IgD-negative memory B cell (primary cell): ENCODE measurements around the gene RCC2. TPM values are rescaled to one million over a fixed set of nuclear protein-coding genes. Genes with fewer than 3 reads are reported as not detected.
"Not testable (repeated sequence)": the region's sequence is repeated elsewhere in the genome, so short reads cannot be mapped to it uniquely, and the experiment has no call there.

ENCODE experiments used
- H3K27ac Mint-ChIP-seq, 3 donors: one replicate each; pipeline ENCODE4 v1.8.0; 2020 to 2022; ENCODE audit warnings: mild to moderate bottlenecking in 3 of 3, mixed read lengths in 3 of 3, moderate library complexity in 1 of 3
- H3K27me3 Mint-ChIP-seq: one replicate; pipeline ENCODE4 v1.8.0; 2021; ENCODE audit warnings: mixed read lengths
- H3K36me3 Mint-ChIP-seq: one replicate; pipeline ENCODE4 v1.8.0; 2020; ENCODE audit warnings: mild to moderate bottlenecking, mixed read lengths
- H3K4me1 Mint-ChIP-seq, 3 donors: one replicate each; pipeline ENCODE4 v1.8.0; 2020 to 2022; ENCODE audit warnings: mixed read lengths in 3 of 3, mild to moderate bottlenecking in 1 of 3
- H3K4me3 Mint-ChIP-seq, 4 donors: one replicate each; pipeline ENCODE4 v1.8.0; 2020 to 2022; ENCODE audit warnings: mild to moderate bottlenecking in 4 of 4, mixed read lengths in 4 of 4, moderate library complexity in 3 of 4
- H3K9me3 Mint-ChIP-seq, 3 donors: one replicate each; pipeline ENCODE4 v1.8.0; 2020 to 2021; ENCODE audit warnings: mixed read lengths in 3 of 3, mild to moderate bottlenecking in 1 of 3
- polyA plus RNA-seq: library from polyadenylated mRNA; unstranded; fragments of 300-500 nt; fragmentation: Illumina TruSeq; gene quantifications from one replicate; pipeline ENCODE4 v1.2.3, GENCODE V29; 2021

The RCC2 gene
- polyA plus RNA-seq, 1 donor from 2014 or later, result 16.3 TPM

GRCh38 chr1:17462669-17463068 is 23.2 kb upstream of the RCC2 start:
- Mint-ChIP-seq H3K36me3 (no peaks in the 10 kb centered on the region), H3K9me3 (peaks cover 0 to 3% (median 0%) of the 10 kb centered on the region in 3 donors), H3K4me3 (no peak overlapping the region), H3K27me3 (peaks cover 2% of the 10 kb centered on the region), H3K4me1 (peaks cover 0 to 3% (median 0%) of the 10 kb centered on the region in 3 donors), H3K27ac (no peak overlapping the region)

GRCh38 chr1:17460219-17460618 is 20.7 kb upstream of the RCC2 start:
- peaks cover 0 to 3% (median 0%) of the 10 kb centered on the region in 3 donors for H3K9me3 Mint-ChIP-seq
- H3K4me1 Mint-ChIP-seq, result peaks cover 0 to under 1% (median 0%) of the 10 kb centered on the region in 3 donors
- no peak overlapping the region for H3K27ac Mint-ChIP-seq
- peaks cover 1% of the 10 kb centered on the region for H3K27me3 Mint-ChIP-seq
- H3K36me3 Mint-ChIP-seq, result no peaks in the 10 kb centered on the region
- H3K4me3 Mint-ChIP-seq, result no peak overlapping the region

GRCh38 chr1:17458794-17459193 is 19.3 kb upstream of the RCC2 start:
- H3K4me3 Mint-ChIP-seq, result no peak overlapping the region
- no peak overlapping the region for H3K27ac Mint-ChIP-seq
- no peaks in the 10 kb centered on the region for H3K27me3 Mint-ChIP-seq
- no peaks in the 10 kb centered on the region for H3K36me3 Mint-ChIP-seq
- H3K9me3 Mint-ChIP-seq, result no peaks in the 10 kb centered on the region
- no peaks in the 10 kb centered on the region for H3K4me1 Mint-ChIP-seq

- Mint-ChIP-seq H3K9me3 (no peaks in the 10 kb centered on the region), H3K27ac (no peak overlapping the region), H3K36me3 (no peaks in the 10 kb centered on the region), H3K4me3 (peak overlapping the region in 1 of 4 donors; percentile 32), H3K4me1 (peaks cover 0 to 4% (median 2%) of the 10 kb centered on the region in 3 donors), H3K27me3 (peaks cover 7% of the 10 kb centered on the region)
Measured at GRCh38 chr1:17452686-17453085, 13.2 kb upstream of the RCC2 start.

GRCh38 chr1:17452203-17452602 is 12.7 kb upstream of the RCC2 start:
- peak overlapping the region in 1 of 4 donors; percentile 32 for H3K4me3 Mint-ChIP-seq
- not testable (repeated sequence) for H3K27me3 Mint-ChIP-seq, H3K4me1 Mint-ChIP-seq, H3K36me3 Mint-ChIP-seq, H3K27ac Mint-ChIP-seq, H3K9me3 Mint-ChIP-seq

GRCh38 chr1:17451731-17452130 is 12.3 kb upstream of the RCC2 start:
- Mint-ChIP-seq H3K9me3 (no peaks in the 10 kb centered on the region), H3K4me1 (peaks cover 0 to 4% (median 2%) of the 10 kb centered on the region in 3 donors), H3K36me3 (no peaks in the 10 kb centered on the region), H3K4me3 (peak overlapping the region in 1 of 4 donors; percentile 17), H3K27me3 (peaks cover 11% of the 10 kb centered on the region), H3K27ac (no peak overlapping the region)

GRCh38 chr1:17447501-17447992 is 8.1 kb upstream of the RCC2 start:
- no peak overlapping the region for H3K27ac Mint-ChIP-seq
- peaks cover 0 to 2% (median 2%) of the 10 kb centered on the region in 3 donors for H3K4me1 Mint-ChIP-seq
- no peak overlapping the region for H3K4me3 Mint-ChIP-seq
- H3K36me3 Mint-ChIP-seq, result no peaks in the 10 kb centered on the region
- no peaks in the 10 kb centered on the region for H3K9me3 Mint-ChIP-seq
- H3K27me3 Mint-ChIP-seq, result peaks cover 10% of the 10 kb centered on the region

- no peaks in the 10 kb centered on the region for H3K9me3 Mint-ChIP-seq
- H3K36me3 Mint-ChIP-seq, result no peaks in the 10 kb centered on the region
Measured at GRCh38 chr1:17442841-17443240, 3.4 kb upstream of the RCC2 start.

GRCh38 chr1:17441993-17442357 is 2.5 kb upstream of the RCC2 start:
- peak overlapping the region in 1 of 4 donors; percentile 100 for H3K4me3 Mint-ChIP-seq
- H3K36me3 Mint-ChIP-seq, result no peaks in the 10 kb centered on the region
- peaks cover 1% of the 10 kb centered on the region for H3K27me3 Mint-ChIP-seq
- peak overlapping the region in 1 of 3 donors; percentile 100 for H3K27ac Mint-ChIP-seq
- peaks cover 4 to 14% (median 5%) of the 10 kb centered on the region in 3 donors for H3K4me1 Mint-ChIP-seq
- no peaks in the 10 kb centered on the region for H3K9me3 Mint-ChIP-seq

More at GRCh38 chr1:17442841-17443240, 3.4 kb upstream of the RCC2 start:
- peak overlapping the region in 2 of 4 donors; percentile 9 to 52 for H3K4me3 Mint-ChIP-seq
- H3K4me1 Mint-ChIP-seq, result peaks cover 3 to 12% (median 5%) of the 10 kb centered on the region in 3 donors
- H3K27me3 Mint-ChIP-seq, result peaks cover 4% of the 10 kb centered on the region
- H3K27ac Mint-ChIP-seq, result peak overlapping the region in 1 of 3 donors; percentile 69

GRCh38 chr1:17441265-17441992 is 2.0 kb upstream of the RCC2 start:
- no peaks in the 10 kb centered on the region for H3K9me3 Mint-ChIP-seq
- no peaks in the 10 kb centered on the region for H3K36me3 Mint-ChIP-seq
- H3K4me3 Mint-ChIP-seq, result peak overlapping the region in 1 of 4 donors; percentile 100
- peaks cover 9 to 20% (median 10%) of the 10 kb centered on the region in 3 donors for H3K4me1 Mint-ChIP-seq
- H3K27ac Mint-ChIP-seq, result peak overlapping the region in 2 of 3 donors; percentile 18 to 100
- H3K27me3 Mint-ChIP-seq, result peaks cover 1% of the 10 kb centered on the region

- H3K9me3 Mint-ChIP-seq, result no peaks in the 10 kb centered on the region
- H3K4me3 Mint-ChIP-seq, result peak overlapping the region; percentile 2 to 100 (median 90)
- peak overlapping the region in 2 of 3 donors; percentile 21 to 100 for H3K27ac Mint-ChIP-seq
- no peaks in the 10 kb centered on the region for H3K36me3 Mint-ChIP-seq
- H3K4me1 Mint-ChIP-seq, result peaks cover 13 to 22% (median 15%) of the 10 kb centered on the region in 3 donors
- H3K27me3 Mint-ChIP-seq, result peaks cover 1% of the 10 kb centered on the region
Measured at GRCh38 chr1:17440827-17441168, 1.3 kb upstream of the RCC2 start.

- H3K36me3 Mint-ChIP-seq, result no peaks in the 10 kb centered on the region
- peak overlapping the region; percentile 40 to 100 (median 99) for H3K27ac Mint-ChIP-seq
- H3K4me3 Mint-ChIP-seq, result peak overlapping the region; percentile 81 to 100 (median 96)
- H3K27me3 Mint-ChIP-seq, result peaks cover 1% of the 10 kb centered on the region
- H3K4me1 Mint-ChIP-seq, result peaks cover 18 to 26% (median 19%) of the 10 kb centered on the region in 3 donors
- H3K9me3 Mint-ChIP-seq, result no peaks in the 10 kb centered on the region
Measured at GRCh38 chr1:17440074-17440826, 773 bp upstream of the RCC2 start.

- no peaks in the 10 kb centered on the region for H3K36me3 Mint-ChIP-seq
- peak overlapping the region; percentile 99 to 100 (median 99) for H3K27ac Mint-ChIP-seq
- H3K4me1 Mint-ChIP-seq, result peaks cover 31 to 41% (median 35%) of the 10 kb centered on the region in 3 donors
- H3K27me3 Mint-ChIP-seq, result peaks cover 1% of the 10 kb centered on the region
- H3K4me3 Mint-ChIP-seq, result peak overlapping the region; percentile 97 to 100 (median 100)
- H3K9me3 Mint-ChIP-seq, result no peaks in the 10 kb centered on the region
Measured at GRCh38 chr1:17438318-17439249, 893 bp downstream of the RCC2 start.

GRCh38 chr1:17437580-17438317 is 1.7 kb downstream of the RCC2 start:
- H3K4me1 Mint-ChIP-seq, result peaks cover 31 to 47% (median 41%) of the 10 kb centered on the region in 3 donors
- peak overlapping the region; percentile 86 to 97 (median 95) for H3K27ac Mint-ChIP-seq
- no peaks in the 10 kb centered on the region for H3K9me3 Mint-ChIP-seq
- H3K4me3 Mint-ChIP-seq, result peak overlapping the region; percentile 69 to 89 (median 82)
- H3K36me3 Mint-ChIP-seq, result no peaks in the 10 kb centered on the region
- no peaks in the 10 kb centered on the region for H3K27me3 Mint-ChIP-seq
